Measurements from ENCODE around the gene SEMA3A.
"Not testable (repeated sequence)": the region's sequence is repeated elsewhere in the genome, so short reads cannot be mapped to it uniquely, and the experiment has no call there.

The SEMA3A gene

GRCh38 chr7:84194484-84195271 lies at the start of gene SEMA3A:
Gene SEMA3A, minus strand, starts transcription at chr7:84194789. Its CDS starts 203 bp downstream, at chr7:84194586.
- DNase-seq (ENCODE audit: low read depth in 2 of 2), result peak in 1 of 2 donors; percentile 1

DNA sequence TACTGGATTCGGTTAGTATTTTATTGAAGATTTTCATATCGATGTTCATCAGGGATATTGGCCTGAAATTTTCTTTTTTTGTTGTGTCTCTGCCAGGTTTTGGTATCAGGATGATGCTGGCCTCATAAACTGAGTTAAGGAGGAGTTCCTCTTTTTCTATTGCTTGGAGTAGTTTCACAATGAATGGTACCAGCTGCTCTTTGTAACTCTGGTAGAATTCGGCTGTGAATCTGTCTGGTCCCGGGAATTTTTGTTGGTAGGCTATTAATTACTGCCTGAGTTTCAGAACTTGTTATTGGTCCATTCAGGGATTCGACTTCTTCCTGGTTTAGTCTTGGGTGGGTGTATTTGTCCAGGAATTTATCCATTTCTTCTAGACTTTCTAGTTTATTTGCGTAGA lies 48.4 kb upstream of the SEMA3A start:
- DNase-seq (ENCODE audit: low read depth in 2 of 2), result not testable (repeated sequence)

- DNase-seq (ENCODE audit: low read depth in 2 of 2), result no peak
Observed at GRCh38 chr7:84238596-84238995, 44.0 kb upstream of the SEMA3A start.

DNA sequence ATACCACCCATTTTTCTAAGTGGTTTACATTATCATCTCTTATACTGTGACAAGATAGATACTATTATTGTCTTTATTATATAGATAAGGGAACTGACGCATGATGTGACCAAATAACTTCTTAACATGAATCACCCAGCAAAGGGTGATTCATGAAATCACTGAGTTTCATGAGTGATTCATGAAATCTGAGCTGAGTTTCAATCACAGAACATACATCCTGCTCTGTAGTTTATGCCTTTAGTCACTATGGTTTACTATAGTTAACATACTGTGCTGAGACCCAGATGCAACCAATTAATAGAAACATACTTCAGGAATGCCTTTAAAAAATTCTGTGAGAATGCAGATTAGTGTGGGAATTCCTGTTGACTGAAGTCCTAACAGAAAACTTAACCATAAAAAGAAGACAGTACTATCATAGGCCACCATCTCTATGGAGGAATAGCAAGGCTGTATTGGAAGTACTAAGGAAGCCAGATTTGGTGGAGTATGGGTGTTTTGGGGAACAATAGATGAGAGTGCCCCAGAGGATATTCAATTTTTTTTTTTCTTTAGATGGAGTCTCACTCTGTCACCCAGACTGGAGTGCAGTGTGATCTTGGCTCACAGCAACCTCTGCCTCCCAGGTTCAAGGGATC lies 43.1 kb upstream of the SEMA3A start:
- DNase-seq (ENCODE audit: low read depth in 2 of 2), result no peak

GRCh38 chr7:84236398-84236797 lies 41.8 kb upstream of the SEMA3A start:
- DNase-seq (ENCODE audit: low read depth in 2 of 2), result no peak

DNA sequence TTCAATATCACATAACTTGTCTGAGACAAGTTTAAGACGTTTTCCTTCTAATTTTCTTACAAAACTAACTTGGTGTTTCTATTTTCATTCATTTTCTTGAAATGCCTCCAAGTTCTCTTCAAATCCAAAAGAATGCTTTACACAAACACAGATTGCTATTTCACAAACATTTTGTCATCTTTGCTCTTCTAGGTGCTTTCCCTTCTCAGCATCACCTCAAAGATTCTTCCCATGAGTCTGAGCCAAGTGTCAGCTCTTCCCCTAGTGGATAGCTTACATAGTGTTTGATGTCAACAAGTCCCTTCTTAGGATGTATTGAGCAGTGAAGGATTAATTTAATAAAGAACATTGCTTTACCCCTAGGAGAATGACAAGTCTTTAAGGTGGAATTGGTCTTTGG lies 38.1 kb upstream of the SEMA3A start:
- no peak for DNase-seq (ENCODE audit: low read depth in 2 of 2)

DNA sequence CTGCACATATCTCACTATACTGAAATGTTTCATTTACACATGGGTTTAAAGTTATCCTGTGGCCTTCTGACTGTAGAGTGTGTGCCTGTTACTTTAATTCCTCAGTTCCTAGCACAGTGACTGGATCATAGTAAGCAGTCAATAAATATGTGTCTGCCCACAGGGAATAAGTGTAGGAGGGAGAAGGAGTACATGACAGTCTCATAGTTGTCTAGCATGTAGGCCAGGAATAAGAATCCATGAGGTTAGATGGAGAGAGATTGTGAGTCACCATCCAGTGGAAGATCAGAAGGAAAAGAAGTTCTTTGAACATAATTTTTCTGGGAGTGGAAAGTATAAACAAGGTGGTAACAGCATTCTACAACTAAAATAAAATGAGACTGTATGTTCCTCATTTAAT lies 36.6 kb upstream of the SEMA3A start:
- no peak for DNase-seq (ENCODE audit: low read depth in 2 of 2)

DNA sequence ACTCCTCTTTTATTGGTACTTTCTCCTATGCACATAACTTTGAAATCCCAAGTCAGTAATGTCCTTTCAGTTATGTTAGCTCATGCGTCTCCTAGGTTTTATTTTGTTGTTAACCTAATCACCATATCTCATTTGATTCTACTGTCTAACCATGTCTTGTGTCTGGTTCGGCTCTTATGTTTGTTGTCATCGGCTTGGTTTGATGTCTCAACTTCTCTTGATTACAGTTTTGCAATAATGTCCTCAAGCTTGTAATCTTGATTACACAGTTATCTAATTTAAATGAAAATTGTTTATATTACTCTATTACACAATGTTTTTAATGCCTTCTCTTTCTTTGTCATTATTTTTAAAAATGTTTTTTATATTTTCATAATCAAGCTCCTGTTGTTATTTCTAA lies 35.9 kb upstream of the SEMA3A start:
- no peak for DNase-seq (ENCODE audit: low read depth in 2 of 2)

- DNase-seq (ENCODE audit: low read depth in 2 of 2), result no peak
Observed at GRCh38 chr7:84228526-84228925, 33.9 kb upstream of the SEMA3A start.

- DNase-seq (ENCODE audit: low read depth in 2 of 2), result no peak
Observed at GRCh38 chr7:84226759-84227158, 32.2 kb upstream of the SEMA3A start.

GRCh38 chr7:84224505-84224904 lies 29.9 kb upstream of the SEMA3A start:
- no peak for DNase-seq (ENCODE audit: low read depth in 2 of 2)

GRCh38 chr7:84219310-84219709 lies 24.7 kb upstream of the SEMA3A start:
- no peak for DNase-seq (ENCODE audit: low read depth in 2 of 2)

GRCh38 chr7:84218681-84219080 lies 24.1 kb upstream of the SEMA3A start:
- no peak for DNase-seq (ENCODE audit: low read depth in 2 of 2)

DNA sequence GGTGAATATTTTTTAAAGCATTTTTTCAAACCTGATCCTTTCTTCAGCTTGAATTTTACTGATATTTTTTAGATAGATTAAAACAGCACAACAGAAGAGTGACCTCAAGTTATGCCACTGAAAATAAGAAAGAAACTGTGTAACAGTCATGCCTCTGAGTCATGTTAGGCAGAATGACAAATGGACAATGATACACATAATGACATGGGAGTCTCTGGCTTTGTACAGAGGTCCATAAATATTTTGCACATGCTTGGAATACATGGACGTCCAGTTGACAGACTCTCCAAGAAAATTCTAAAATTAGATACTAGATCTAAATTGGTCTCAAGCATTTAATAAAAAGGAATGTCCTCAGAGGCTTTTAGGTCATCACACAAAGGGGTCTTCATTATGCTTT lies 21.9 kb upstream of the SEMA3A start:
- DNase-seq (ENCODE audit: low read depth in 2 of 2), result no peak

GRCh38 chr7:84214757-84215156 lies 20.2 kb upstream of the SEMA3A start:
- not testable (repeated sequence) for DNase-seq (ENCODE audit: low read depth in 2 of 2)

DNA sequence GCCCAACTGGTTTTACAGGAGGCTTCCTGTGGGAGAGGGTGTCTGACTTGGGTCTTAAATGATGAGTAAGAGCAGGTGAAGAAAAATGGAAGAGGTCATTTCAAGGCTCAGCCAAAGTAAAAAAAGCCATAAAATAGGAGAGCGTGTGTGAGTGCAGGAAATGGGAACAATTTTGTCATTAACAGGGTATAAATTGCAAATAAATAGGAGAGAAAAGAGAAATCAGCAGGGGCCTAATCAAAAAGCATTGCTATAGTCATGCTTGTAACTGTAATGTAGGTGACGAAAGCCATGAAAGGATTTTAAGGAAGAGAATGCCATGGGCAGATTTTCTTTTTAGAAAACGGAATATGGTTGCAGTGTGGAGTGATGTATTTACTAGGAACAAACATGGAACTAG lies 15.7 kb upstream of the SEMA3A start:
- no peak for DNase-seq (ENCODE audit: low read depth in 2 of 2)

DNA sequence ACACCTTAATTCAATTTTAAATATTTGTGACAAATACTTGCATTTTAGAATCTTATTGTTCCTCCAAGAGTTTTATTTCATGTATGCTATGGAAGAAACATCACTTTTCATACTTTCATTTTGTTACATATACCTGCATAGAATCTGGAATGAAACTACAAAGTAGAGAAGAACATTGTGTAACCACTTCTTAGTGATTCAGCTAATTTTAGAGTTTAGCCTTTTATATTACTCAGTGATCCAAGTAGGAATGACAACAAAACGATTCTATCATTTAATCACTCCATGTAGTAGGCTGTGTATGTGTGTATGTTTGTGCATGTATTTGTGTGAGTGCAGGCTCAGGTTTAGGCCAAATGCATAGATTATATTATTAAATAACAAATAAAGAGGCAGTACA lies 14.4 kb upstream of the SEMA3A start:
- no peak for DNase-seq (ENCODE audit: low read depth in 2 of 2)

DNA sequence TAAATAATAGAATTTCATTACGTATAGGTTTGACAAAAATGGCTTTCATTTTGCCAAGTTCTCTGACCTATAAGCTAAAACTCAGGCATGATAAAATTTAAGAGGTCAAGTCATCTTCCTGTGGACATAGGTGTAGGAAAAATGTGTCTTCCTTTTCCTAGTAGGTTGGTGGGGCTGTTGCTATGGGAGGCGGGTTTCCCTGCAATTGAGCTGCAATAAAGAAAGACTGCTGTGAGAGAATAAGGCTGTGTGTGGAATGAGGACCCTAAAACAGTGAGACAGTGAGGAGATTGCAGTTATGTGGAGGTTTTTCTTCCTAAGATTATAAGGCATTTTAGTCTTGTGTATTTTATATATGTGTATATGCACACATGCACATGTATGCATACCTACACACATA lies 13.0 kb upstream of the SEMA3A start:
- DNase-seq (ENCODE audit: low read depth in 2 of 2), result no peak

- no peak for DNase-seq (ENCODE audit: low read depth in 2 of 2)
Observed at GRCh38 chr7:84207025-84207424, 12.4 kb upstream of the SEMA3A start.

DNA sequence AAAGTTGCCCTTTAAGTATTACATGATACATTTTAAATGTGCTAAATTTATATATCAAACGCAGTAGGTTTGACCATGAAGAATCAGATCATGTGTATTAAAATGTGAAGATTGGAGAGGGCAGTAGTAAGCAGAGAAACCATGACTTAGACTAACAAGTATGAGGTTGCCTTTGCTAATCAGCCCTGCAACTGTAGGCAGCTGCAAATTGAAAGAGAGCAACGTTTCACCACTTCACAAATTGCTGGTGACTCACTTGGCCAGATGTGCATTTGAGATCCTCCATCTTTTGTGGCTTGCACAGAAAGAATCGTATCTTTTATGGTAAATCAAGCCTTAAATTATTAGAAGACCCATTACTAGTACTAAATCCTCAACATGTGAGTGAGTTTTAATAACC lies 10.1 kb upstream of the SEMA3A start:
- no peak for DNase-seq (ENCODE audit: low read depth in 2 of 2)

DNA sequence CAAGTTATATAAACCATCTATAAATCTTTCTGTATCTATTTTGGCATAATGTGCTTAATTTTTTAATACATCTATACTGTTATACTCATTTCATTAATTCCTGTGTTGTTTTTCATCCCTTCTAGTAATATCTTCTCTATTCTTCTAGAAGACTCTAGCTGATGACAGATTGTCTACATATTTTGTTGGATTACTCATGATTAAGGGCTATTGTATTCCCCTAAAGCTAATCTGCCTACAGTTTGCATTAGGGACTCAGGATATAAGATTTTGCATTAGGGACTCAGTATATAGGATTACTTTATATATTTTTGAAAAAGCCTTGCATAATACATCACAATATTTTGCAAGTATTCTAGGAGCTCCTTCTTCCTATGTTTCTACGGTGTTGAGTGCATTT lies 8.3 kb upstream of the SEMA3A start:
- DNase-seq (ENCODE audit: low read depth in 2 of 2), result no peak

DNA sequence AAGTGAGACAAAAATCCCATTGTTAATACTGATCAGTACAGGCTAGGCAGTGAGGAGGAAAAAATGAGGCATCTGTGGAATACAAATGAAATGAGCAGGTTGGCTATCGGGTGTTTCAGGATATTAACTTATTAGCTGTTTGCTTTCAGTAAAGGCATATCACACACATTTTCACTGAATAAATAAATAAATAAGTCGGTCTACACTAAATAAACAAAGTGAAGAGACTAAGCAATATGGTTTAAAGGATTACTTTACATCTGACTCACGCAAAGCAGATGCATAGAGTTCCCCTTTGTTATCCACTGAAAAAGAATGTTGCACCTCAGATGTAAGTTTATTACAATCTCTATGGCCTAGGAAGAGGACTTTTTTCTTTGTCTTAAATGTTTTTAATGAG lies 6.3 kb upstream of the SEMA3A start:
- DNase-seq (ENCODE audit: low read depth in 2 of 2), result no peak

GRCh38 chr7:84199216-84199615 lies 4.6 kb upstream of the SEMA3A start:
- no peak for DNase-seq (ENCODE audit: low read depth in 2 of 2)

- no peak for DNase-seq (ENCODE audit: low read depth in 2 of 2)
Observed at GRCh38 chr7:84196084-84196503, 1.5 kb upstream of the SEMA3A start.

Data from activated CD4-positive, alpha-beta T cell treated with anti-CD3 and anti-CD28 coated beads for 24 hours (primary cell).